ENCODE data around the gene TBL1X.

TBL1X gene

DNA sequence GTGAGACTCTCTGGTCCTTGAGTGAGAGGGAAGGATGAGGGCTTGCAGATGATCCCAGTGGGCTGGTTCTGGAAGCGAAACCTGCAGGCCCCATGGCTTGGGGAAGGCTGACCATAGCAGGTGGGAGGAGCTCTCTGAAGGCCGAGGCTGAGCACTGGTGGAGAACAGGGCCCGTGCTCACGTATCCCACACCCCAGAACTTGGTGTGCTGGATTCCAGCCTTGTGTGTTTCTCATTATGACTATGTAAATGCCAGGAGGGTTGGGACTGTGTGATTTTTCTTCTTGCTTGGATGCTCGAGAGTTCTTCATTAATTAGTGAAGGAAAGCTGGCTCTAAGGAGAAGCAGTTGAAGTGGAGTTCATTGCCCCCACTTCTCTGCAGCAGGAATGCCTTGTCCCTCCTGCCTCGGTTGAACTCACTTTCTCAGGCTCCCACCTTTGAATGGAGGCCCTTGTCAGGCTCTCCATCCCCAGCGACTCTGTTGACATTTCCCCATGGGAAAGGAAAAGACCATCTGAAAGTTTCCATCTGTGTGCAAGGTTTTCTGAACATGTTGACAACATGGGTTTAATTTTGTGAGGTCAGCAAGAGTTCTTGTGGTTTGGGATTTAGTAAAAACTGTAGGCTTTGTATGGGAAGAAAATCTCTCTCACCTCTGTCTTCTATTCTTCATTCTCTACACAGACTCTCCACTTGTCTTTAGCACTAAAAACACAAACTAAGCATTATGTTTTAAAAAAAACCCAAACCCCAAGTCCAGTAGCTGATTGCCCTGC lies 57.7 kb downstream of the TBL1X start:
- no peak overlapping the region for H3K27ac ChIP-seq
- no peaks in the 10 kb centered on the region for H3K4me1 ChIP-seq
- H3K79me2 ChIP-seq: peaks cover 8% of the 10 kb centered on the region
- no peaks in the 10 kb centered on the region for H3K36me3 ChIP-seq (ENCODE audit: control insufficient read depth, insufficient read depth, low read length)
- H3K4me2 ChIP-seq (ENCODE audit: low read length): no peak overlapping the region
- no peaks in the 10 kb centered on the region for H3K27me3 ChIP-seq (ENCODE audit: control insufficient read depth, insufficient read depth, low read length)
- no peak overlapping the region for H3K9ac ChIP-seq
- no peak overlapping the region for H3K4me3 ChIP-seq (ENCODE audit: low read depth, low read length)
- H3K9me3 ChIP-seq (ENCODE audit: control insufficient read depth, low read length): no peaks in the 10 kb centered on the region
- TF ChIP-seq, protein P1, sequence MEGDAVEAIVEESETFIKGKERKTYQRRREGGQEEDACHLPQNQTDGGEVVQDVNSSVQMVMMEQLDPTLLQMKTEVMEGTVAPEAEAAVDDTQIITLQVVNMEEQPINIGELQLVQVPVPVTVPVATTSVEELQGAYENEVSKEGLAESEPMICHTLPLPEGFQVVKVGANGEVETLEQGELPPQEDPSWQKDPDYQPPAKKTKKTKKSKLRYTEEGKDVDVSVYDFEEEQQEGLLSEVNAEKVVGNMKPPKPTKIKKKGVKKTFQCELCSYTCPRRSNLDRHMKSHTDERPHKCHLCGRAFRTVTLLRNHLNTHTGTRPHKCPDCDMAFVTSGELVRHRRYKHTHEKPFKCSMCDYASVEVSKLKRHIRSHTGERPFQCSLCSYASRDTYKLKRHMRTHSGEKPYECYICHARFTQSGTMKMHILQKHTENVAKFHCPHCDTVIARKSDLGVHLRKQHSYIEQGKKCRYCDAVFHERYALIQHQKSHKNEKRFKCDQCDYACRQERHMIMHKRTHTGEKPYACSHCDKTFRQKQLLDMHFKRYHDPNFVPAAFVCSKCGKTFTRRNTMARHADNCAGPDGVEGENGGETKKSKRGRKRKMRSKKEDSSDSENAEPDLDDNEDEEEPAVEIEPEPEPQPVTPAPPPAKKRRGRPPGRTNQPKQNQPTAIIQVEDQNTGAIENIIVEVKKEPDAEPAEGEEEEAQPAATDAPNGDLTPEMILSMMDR (IDR thresholded peaks at IDR 0.05): no peak
- no peak overlapping the region for H2AFZ ChIP-seq

DNA sequence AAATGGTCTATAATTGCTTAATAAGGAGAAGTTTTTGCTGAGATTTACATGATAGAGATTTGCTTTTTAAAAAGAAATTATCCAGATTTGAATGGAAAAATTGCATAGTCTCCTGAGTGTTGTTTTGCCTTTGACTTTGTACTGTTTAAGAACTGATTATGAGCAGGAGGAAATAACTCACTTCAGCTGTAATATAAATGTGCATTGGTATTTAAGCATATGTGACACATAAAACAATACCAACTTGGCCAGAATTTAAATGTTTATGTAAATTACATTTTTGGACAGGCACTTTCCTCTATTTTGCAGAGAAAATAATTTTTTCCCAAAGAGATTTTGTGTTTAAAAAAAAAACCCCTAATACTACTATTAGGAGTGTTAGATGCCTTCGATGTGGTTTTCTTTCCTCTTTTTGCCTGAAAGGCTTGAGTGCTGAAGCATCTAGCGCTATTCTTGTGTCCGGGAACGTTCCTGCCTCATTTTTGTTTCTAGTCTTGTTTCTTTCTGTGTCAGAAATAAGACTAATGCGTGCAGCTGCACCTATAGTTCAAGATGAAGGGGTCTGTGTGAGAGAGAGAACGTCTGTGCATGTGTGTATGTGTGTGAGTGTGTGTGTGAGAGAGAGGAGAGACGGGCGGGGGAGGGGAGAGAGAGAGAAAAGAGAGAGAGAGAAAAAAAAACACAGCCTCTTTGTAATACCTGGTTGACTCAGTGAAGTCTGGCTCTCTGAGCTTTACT lies 60.8 kb downstream of the TBL1X start:
- H2AFZ ChIP-seq: no peak overlapping the region
- H3K36me3 ChIP-seq (ENCODE audit: control insufficient read depth, insufficient read depth, low read length): no peaks in the 10 kb centered on the region
- peaks cover 2% of the 10 kb centered on the region for H3K79me2 ChIP-seq
- H3K4me1 ChIP-seq: no peaks in the 10 kb centered on the region
- H3K4me2 ChIP-seq (ENCODE audit: low read length): no peak overlapping the region
- H3K27me3 ChIP-seq (ENCODE audit: control insufficient read depth, insufficient read depth, low read length): no peaks in the 10 kb centered on the region
- H3K27ac ChIP-seq: no peak overlapping the region
- TF ChIP-seq, protein P1 (IDR thresholded peaks at IDR 0.05): no peak
- no peak overlapping the region for H3K4me3 ChIP-seq (ENCODE audit: low read depth, low read length)
- no peaks in the 10 kb centered on the region for H3K9me3 ChIP-seq (ENCODE audit: control insufficient read depth, low read length)
- H3K9ac ChIP-seq: no peak overlapping the region

DNA sequence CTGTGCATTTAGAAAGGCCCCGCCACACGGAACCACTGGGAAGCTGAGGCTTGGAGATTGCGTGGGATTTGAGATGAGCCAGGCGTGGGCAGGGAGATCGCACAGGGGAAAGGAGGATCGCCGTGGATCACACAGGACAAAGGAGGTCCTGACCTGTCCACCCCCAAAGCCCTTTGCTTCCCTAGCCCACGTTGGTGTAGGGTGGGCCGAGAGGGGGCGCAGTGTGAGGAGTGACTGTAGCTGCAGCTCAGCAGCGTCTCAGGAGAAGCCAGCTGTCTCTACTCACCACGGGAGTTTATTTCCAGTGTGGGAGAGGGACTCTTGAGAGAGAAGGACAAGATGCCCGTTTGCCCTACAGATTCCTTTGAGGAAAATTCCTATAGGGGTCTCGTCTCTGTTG lies 62.1 kb downstream of the TBL1X start:
- no peaks in the 10 kb centered on the region for H3K36me3 ChIP-seq (ENCODE audit: control insufficient read depth, insufficient read depth, low read length)
- H3K79me2 ChIP-seq: peaks cover 2% of the 10 kb centered on the region
- H3K4me1 ChIP-seq: no peaks in the 10 kb centered on the region

DNA sequence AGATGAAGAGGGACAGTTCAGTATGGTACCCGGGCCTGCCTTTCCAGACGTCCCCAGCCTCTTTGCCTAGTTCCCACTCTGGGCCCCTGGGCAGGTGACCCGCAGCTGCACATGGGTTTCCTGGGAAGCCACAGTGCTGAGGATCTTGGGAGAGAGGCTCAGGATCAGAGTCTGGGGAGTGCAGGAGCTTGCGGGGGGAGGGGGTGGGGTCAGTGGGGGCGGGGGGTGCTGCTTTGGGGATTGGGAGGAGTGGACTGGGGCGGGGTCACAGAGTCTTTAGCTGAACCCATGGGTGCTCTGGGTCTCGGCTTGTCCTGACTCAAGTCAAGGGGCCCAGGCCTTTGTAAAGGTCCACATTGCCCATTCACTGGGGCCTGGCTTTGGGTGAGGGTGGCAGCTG lies 63.6 kb downstream of the TBL1X start:
- TF ChIP-seq, protein P1 (IDR thresholded peaks at IDR 0.05): no peak
- Histone ChIP-seq H3K36me3 (ENCODE audit: control insufficient read depth, insufficient read depth, low read length) (no peaks in the 10 kb centered on the region), H3K9ac (no peak overlapping the region), H3K79me2 (peaks cover 2% of the 10 kb centered on the region), H3K4me3 (ENCODE audit: low read depth, low read length) (no peak overlapping the region), H3K27me3 (ENCODE audit: control insufficient read depth, insufficient read depth, low read length) (no peaks in the 10 kb centered on the region), H2AFZ (no peak overlapping the region), H3K9me3 (ENCODE audit: control insufficient read depth, low read length) (no peaks in the 10 kb centered on the region), H3K4me2 (ENCODE audit: low read length) (no peak overlapping the region), H3K4me1 (no peaks in the 10 kb centered on the region), H3K27ac (no peak overlapping the region)

More for the DNA sequence above, 62.1 kb downstream of the TBL1X start:
- no peak overlapping the region for H2AFZ ChIP-seq
- no peak overlapping the region for H3K27ac ChIP-seq
- no peak overlapping the region for H3K4me3 ChIP-seq (ENCODE audit: low read depth, low read length)
- H3K9me3 ChIP-seq (ENCODE audit: control insufficient read depth, low read length): no peaks in the 10 kb centered on the region
- H3K9ac ChIP-seq: no peak overlapping the region
- no peak overlapping the region for H3K4me2 ChIP-seq (ENCODE audit: low read length)
- TF ChIP-seq, protein P1 (IDR thresholded peaks at IDR 0.05): no peak
- no peaks in the 10 kb centered on the region for H3K27me3 ChIP-seq (ENCODE audit: control insufficient read depth, insufficient read depth, low read length)
